GM12872 (cell line): Measurements from ENCODE around the gene SETD6.

ENCODE experiments used
- TF ChIP-seq, protein P1 (sequence below): IDR thresholded peaks from 3 replicates; pipeline ENCODE4 v1.5.1; 2011; ENCODE audit warnings: low read depth, mild to moderate bottlenecking, low read length, moderate library complexity; ENCODE audit not compliant: insufficient read depth

Gene SETD6

DNA sequence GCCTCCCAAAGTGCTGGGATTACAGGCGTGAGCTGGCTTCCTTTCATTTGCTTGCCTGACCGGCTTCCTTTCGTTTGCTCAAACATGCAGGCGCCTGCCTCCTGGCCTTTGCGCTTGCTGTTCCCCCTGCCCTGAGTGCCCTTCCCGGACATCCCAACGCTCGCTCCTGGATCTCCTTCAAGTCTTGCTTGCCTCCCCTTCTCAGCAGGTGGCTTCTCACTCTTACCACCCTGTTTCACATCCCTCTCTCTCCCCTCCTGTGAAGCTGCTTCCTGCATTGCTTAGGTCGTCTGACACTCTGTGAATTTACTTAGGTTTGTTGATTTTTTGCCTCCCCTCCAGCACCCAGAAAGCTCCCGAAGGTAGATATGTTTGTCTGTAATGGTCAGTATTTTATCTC is 41.0 kb upstream of the SETD6 start:
- TF ChIP-seq, protein P1, sequence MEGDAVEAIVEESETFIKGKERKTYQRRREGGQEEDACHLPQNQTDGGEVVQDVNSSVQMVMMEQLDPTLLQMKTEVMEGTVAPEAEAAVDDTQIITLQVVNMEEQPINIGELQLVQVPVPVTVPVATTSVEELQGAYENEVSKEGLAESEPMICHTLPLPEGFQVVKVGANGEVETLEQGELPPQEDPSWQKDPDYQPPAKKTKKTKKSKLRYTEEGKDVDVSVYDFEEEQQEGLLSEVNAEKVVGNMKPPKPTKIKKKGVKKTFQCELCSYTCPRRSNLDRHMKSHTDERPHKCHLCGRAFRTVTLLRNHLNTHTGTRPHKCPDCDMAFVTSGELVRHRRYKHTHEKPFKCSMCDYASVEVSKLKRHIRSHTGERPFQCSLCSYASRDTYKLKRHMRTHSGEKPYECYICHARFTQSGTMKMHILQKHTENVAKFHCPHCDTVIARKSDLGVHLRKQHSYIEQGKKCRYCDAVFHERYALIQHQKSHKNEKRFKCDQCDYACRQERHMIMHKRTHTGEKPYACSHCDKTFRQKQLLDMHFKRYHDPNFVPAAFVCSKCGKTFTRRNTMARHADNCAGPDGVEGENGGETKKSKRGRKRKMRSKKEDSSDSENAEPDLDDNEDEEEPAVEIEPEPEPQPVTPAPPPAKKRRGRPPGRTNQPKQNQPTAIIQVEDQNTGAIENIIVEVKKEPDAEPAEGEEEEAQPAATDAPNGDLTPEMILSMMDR = no peak

DNA sequence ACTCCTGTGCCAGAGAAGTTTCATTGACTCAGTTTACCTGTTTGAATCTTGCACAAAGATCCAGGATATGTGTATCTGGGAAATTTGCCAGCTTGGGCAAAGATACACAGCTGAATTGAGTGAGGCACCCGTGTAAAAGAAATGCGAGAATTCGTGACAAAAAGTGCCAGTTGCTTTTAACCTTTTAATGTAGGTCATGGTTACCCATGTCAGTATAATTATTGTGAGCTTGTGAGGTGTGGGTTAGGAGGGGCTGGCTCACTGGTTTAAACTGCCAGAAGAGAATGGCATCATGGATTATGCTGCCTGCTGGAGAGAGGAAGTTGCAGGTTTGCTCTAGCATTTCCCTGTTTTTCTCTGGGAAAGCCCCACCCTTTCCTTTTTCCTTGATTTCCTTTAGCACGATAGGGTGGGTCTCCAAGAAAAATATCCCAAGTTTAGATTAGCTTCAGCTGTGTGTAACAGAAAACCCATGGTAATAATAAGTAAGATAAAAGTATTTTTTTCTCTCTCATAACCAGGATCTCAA is 40.2 kb upstream of the SETD6 start:
- TF ChIP-seq, protein P1 = no peak

DNA sequence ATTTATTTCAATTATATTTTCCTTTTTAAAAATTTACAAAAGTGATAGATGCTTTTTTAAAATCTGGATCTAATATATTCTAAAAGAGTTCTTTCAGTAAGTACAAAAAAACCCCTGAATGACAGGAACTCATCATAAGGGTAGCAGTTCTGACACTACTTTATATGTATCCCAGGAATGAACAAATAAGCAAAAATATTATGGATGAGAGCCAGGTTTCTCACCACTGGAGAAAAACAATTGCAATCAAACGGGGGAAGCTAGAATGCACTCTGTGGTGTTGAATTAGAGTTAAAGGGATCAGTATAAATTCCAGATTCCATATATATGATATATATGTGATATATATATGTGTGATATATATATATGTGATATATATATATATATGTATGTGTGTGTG is 38.5 kb upstream of the SETD6 start:
- TF ChIP-seq, protein P1 = no peak

DNA sequence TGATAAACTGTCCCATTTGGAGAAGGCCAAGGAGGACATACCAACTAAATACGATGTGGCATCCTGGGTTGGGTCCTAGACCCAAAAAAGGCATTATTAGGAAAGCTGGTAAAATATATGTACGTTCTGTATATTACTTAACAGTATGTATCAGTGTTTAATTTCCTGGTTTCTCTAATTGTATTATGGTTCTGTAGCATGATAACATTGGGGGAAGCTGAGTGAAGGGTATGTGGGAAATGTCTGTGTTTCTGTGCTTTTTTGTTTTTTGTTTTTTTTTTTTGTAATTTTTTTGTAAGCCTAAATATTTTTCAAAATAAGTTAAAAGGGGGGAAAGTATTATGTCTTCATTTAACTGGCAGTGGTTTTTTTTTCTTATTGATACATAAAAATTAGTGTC is 36.9 kb upstream of the SETD6 start:
- TF ChIP-seq, protein P1 = no peak

DNA sequence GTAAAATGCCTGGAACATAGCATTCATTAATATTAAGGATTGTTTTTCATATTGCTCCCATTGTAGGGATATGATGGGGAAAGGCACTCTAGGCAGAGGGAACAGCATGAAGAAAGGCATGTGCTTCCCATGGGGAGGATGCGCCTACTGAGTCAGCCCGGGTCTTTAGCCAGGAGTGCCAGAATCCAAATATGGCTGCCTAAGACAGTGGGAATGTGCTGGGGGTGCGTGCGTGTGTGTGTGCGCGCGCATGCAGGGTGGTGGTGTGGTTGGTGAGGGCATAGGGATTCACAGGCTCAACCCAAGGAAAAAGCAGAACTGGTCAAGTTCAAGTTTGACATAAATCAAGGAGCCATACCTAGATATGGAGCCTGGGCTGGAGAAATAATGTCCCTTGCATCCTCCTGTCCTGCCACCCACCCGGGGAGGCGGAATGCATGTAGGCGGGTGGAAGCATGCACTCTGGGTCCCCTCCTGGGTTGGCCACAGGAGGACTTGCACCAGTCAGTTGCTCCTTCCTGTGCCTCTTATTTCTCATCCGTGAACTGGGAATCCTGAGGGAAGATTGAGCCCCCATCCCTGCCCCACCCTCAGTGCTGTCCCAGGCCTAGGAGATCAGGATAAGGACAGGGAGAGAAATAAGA is 34.0 kb upstream of the SETD6 start:
- TF ChIP-seq, protein P1 = no peak

DNA sequence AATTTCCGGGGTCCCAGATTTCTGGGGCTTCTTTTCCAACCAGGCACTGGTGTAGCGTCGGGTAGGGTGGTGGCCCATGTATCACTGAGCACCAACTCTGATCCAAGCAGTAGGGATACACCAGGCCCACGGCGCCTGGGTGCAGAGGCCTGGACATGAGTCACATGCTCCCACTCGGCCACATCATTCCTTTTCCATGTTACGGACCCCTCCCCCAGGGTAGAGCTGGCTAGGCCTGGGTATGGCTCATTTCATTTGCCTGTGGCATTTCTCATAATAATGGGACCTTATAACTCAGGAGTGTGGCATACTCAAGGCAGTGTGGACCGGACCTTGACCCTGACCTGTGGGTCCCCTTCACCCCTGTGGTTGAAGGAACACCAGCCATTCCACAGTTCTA is 33.4 kb upstream of the SETD6 start:
- TF ChIP-seq, protein P1 = no peak

DNA sequence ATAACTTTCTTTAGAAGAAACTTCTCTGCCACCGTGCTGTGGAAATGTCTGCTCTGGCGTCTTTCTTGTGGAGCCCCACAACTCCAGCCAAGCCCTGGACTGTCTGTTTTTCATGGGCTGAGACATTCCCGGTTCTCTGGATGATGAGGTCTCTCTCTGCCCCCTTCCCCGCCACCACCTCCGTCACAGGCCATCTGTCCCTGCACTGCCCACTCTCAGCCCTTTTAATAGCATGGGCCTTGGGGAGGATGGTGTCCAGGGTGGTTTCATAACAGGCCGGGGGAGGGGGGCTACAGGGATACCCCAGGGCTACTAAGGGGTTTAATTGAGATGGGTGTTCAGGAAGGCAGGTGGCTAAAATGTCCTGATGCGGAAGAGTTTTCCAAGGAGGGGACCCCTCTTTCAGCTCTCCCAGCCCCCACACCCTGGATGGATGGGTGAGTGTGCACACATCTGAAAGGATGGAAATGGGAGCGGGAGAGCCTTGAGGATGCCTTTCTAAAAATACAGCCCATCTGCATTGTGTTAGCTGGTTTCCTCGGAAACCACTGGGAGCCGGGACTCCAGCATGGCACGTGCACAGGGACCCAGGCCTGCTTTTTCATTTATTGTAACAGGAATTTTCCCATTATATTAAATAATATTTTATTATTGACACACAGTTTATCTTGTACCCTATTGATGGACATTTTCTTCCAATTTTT is 30.0 kb upstream of the SETD6 start:
- TF ChIP-seq, protein P1 = no peak
